H1 (cell line): Measurements from ENCODE around the gene TSEN2. TPM values are rescaled to one million over a fixed set of nuclear protein-coding genes. Genes with fewer than 3 reads are reported as not detected.

ENCODE experiments used
- CTCF ChIA-PET: fragments of 300-600 bp; sonication (Branson Sonifier 250); formaldehyde crosslinking; loops from one replicate; lab custom pipeline; 2021; ENCODE audit not compliant: partially characterized antibody; lab: Charles Lee
- POLR2A ChIA-PET: fragments of 300-600 bp; sonication (Branson Sonifier 250); formaldehyde crosslinking; loops from one replicate; lab custom pipeline; 2021; ENCODE audit warnings: inconsistent platforms; ENCODE audit not compliant: partially characterized antibody; lab: Charles Lee
- DNase-seq, 2 experiments: peaks; one replicate each; pipeline versions ENCODE4 v3.0.0 to v3.0.0-alpha.2; 2010 to 2022; ENCODE audit warnings: low spot score in 2 of 2, low read depth in 1 of 2, mixed read lengths in 1 of 2
- FAIRE-seq: peaks from 2 replicates; lab custom pipeline; 2011; peaks lifted over from hg19 to GRCh38; lab: Jason Lieb, UNC
- H2AFZ ChIP-seq: 2 replicates; pipeline ENCODE4 v1.8.1; 2012; ENCODE audit warnings: low read length, inconsistent platforms
- H2AK5ac ChIP-seq: 2 replicates; pipeline ENCODE4 v1.6.1; 2013; ENCODE audit warnings: low read depth, low read length
- H2BK120ac ChIP-seq: replicated peaks from 2 replicates; pipeline ENCODE3; 2013; ENCODE audit warnings: low read depth, low read length, inconsistent platforms
- H2BK12ac ChIP-seq: 2 replicates; pipeline ENCODE4 v1.6.1; 2013; ENCODE audit warnings: low read depth, low read length
- H2BK15ac ChIP-seq: 2 replicates; pipeline ENCODE4 v1.6.1; 2013; ENCODE audit warnings: low read length
- H2BK20ac ChIP-seq: 2 replicates; pipeline ENCODE4 v1.6.1; 2013; ENCODE audit warnings: low read length
- H2BK5ac ChIP-seq: 2 replicates; pipeline ENCODE4 v1.6.1; 2013; ENCODE audit warnings: low read depth, low read length
- H3K14ac ChIP-seq: 2 replicates; pipeline ENCODE4 v1.6.1; 2013; ENCODE audit warnings: inconsistent platforms; ENCODE audit not compliant: insufficient read length
- H3K18ac ChIP-seq: 2 replicates; pipeline ENCODE4 v1.6.1; 2013; ENCODE audit warnings: low read length; ENCODE audit errors: extremely low read depth
- H3K23ac ChIP-seq: 2 replicates; pipeline ENCODE4 v1.6.1; 2013; ENCODE audit warnings: inconsistent platforms; ENCODE audit not compliant: insufficient read length
- H3K23me2 ChIP-seq: 2 replicates; pipeline ENCODE4 v1.6.1; 2013; ENCODE audit warnings: low read depth, low read length
- H3K27ac ChIP-seq: 2 replicates; pipeline ENCODE4 v1.6.1; 2011; ENCODE audit warnings: low read depth, low read length, inconsistent platforms
- H3K27me3 ChIP-seq, 4 experiments: replicated peaks in 1 of 4; 1 replicate in 1 of 4; 2 replicates in 3 of 4; pipeline versions ENCODE4 v1.6.1 to v1.8.1; 2011 to 2013; ENCODE audit warnings: low read length in 3 of 4, mild to moderate bottlenecking in 3 of 4, inconsistent platforms in 2 of 4, mixed read lengths in 2 of 4, moderate library complexity in 1 of 4; ENCODE audit not compliant: control insufficient read depth in 3 of 4, insufficient read depth in 3 of 4; ENCODE audit errors: extremely low read depth in 1 of 4
- H3K36me3 ChIP-seq, 4 experiments: 2 replicates each; pipeline versions ENCODE4 v1.6.1 to v1.8.1; 2011 to 2013; ENCODE audit warnings: mild to moderate bottlenecking in 4 of 4, low read length in 3 of 4, moderate library complexity in 2 of 4, control low read depth in 1 of 4, inconsistent platforms in 1 of 4; ENCODE audit not compliant: insufficient read depth in 4 of 4, control insufficient read depth in 2 of 4
- H3K4ac ChIP-seq: replicated peaks from 2 replicates; pipeline ENCODE3; 2013; ENCODE audit warnings: low read length, low read depth, mixed read lengths, inconsistent platforms; ENCODE audit not compliant: insufficient read length
- H3K4me1 ChIP-seq, 4 experiments: replicated peaks in 1 of 4; 1 replicate in 1 of 4; 2 replicates in 3 of 4; pipeline versions ENCODE4 v1.6.1 to v1.8.1; 2011 to 2013; ENCODE audit warnings: low read length in 3 of 4, inconsistent platforms in 2 of 4, mixed read lengths in 1 of 4; ENCODE audit not compliant: insufficient read depth in 4 of 4, control insufficient read depth in 3 of 4
- H3K4me2 ChIP-seq, 2 experiments: 2 replicates each; pipeline versions ENCODE4 v1.6.1 to v1.8.1; 2011 to 2013; ENCODE audit warnings: low read depth in 2 of 2, low read length in 2 of 2, control low read depth in 1 of 2, inconsistent platforms in 1 of 2, mild to moderate bottlenecking in 1 of 2; ENCODE audit not compliant: insufficient read depth in 1 of 2
- H3K4me3 ChIP-seq, 4 experiments: fragments of 200-600, 300-600 bp in 1 of 4; sonication (generic), shearing (Covaris generic), sonication (Bioruptor Twin) in 1 of 4; 2 replicates each; pipeline versions ENCODE4 v1.5.1 to v1.8.1; 2011 to 2016; ENCODE audit warnings: low read length in 4 of 4, low read depth in 3 of 4, control low read depth in 2 of 4, inconsistent platforms in 2 of 4, mild to moderate bottlenecking in 2 of 4, mixed read lengths in 1 of 4, moderate library complexity in 1 of 4; ENCODE audit not compliant: insufficient read depth in 2 of 4; ENCODE audit errors: extremely low read depth in 1 of 4
- H3K56ac ChIP-seq: replicated peaks from 2 replicates; pipeline ENCODE3; 2013; ENCODE audit warnings: low read depth, mild to moderate bottlenecking, mixed read lengths, low read length, inconsistent platforms; ENCODE audit not compliant: insufficient read length
- H3K79me1 ChIP-seq: 2 replicates; pipeline ENCODE4 v1.6.1; 2013; ENCODE audit warnings: low read depth, low read length, control low read depth
- H3K79me2 ChIP-seq, 2 experiments: 2 replicates each; pipeline versions ENCODE4 v1.6.1 to v1.8.1; 2012 to 2013; ENCODE audit warnings: low read length in 2 of 2, mild to moderate bottlenecking in 2 of 2, inconsistent platforms in 1 of 2; ENCODE audit not compliant: insufficient read depth in 2 of 2, control insufficient read depth in 1 of 2
- H3K9ac ChIP-seq, 4 experiments: replicated peaks in 1 of 4; 1 replicate in 1 of 4; 2 replicates in 3 of 4; pipeline versions ENCODE4 v1.6.1 to v1.8.1; 2011 to 2013; ENCODE audit warnings: low read depth in 3 of 4, low read length in 3 of 4, control low read depth in 2 of 4, mild to moderate bottlenecking in 2 of 4, moderate library complexity in 2 of 4, inconsistent platforms in 1 of 4; ENCODE audit errors: extremely low read depth in 1 of 4
- H3K9me3 ChIP-seq, 2 experiments: 2 replicates each; pipeline versions ENCODE4 v1.6.1 to v1.8.1; 2012 to 2013; ENCODE audit warnings: mild to moderate bottlenecking in 2 of 2, moderate library complexity in 2 of 2, control low read depth in 1 of 2, inconsistent platforms in 1 of 2, low read depth in 1 of 2, low read length in 1 of 2, mixed read lengths in 1 of 2; ENCODE audit not compliant: insufficient read depth in 2 of 2
- H4K20me1 ChIP-seq, 2 experiments: replicated peaks in 1 of 2; 2 replicates each; pipeline versions ENCODE3 to v1.8.1; 2011 to 2013; ENCODE audit warnings: inconsistent platforms in 2 of 2, low read length in 2 of 2, mild to moderate bottlenecking in 1 of 2; ENCODE audit not compliant: insufficient read depth in 2 of 2, control insufficient read depth in 1 of 2
- H4K5ac ChIP-seq: 2 replicates; pipeline ENCODE4 v1.6.1; 2013; ENCODE audit warnings: low read length, low read depth, mixed read lengths, inconsistent platforms; ENCODE audit not compliant: insufficient read length
- H4K8ac ChIP-seq: 2 replicates; pipeline ENCODE4 v1.8.0; 2013; ENCODE audit warnings: mild to moderate bottlenecking, moderate library complexity, low read length, inconsistent platforms; ENCODE audit not compliant: insufficient read depth; ENCODE audit errors: extremely low read depth
- H4K91ac ChIP-seq: replicated peaks from 2 replicates; pipeline ENCODE3; 2013; ENCODE audit warnings: low read length, mixed read lengths, inconsistent platforms; ENCODE audit not compliant: insufficient read length
- CEBPB ChIP-seq: IDR thresholded peaks from 2 replicates; pipeline ENCODE4 v1.6.1; 2012; ENCODE audit warnings: low read depth, low read length
- CTCF ChIP-seq, 3 experiments: IDR thresholded peaks; 1 replicate in 2 of 3; 2 replicates in 1 of 3; pipeline versions ENCODE4 v1.5.1 to v1.6.1; 2011; ENCODE audit warnings: low read length in 3 of 3, mild to moderate bottlenecking in 3 of 3, inconsistent platforms in 2 of 3, low read depth in 1 of 3, moderate library complexity in 1 of 3; ENCODE audit not compliant: insufficient read depth in 1 of 3; ENCODE audit errors: control extremely low read depth in 1 of 3
- EZH2 ChIP-seq: fragments of 200-600 bp; sonication (generic); IDR thresholded peaks from 2 replicates; pipeline ENCODE4 v1.7.1; 2012; ENCODE audit warnings: low read depth, mild to moderate bottlenecking, moderate library complexity, low read length, inconsistent platforms; ENCODE audit not compliant: severe bottlenecking
- HDAC2 ChIP-seq, 2 experiments: fragments of 300-600 bp in 1 of 2; sonication (generic) in 1 of 2; IDR thresholded peaks; 2 replicates each; pipeline ENCODE4 v1.6.1; 2011 to 2012; ENCODE audit warnings: low read depth in 2 of 2, low read length in 2 of 2, mild to moderate bottlenecking in 2 of 2, moderate library complexity in 2 of 2, borderline replicate concordance in 1 of 2, inconsistent platforms in 1 of 2
- MAX ChIP-seq: IDR thresholded peaks from 2 replicates; pipeline ENCODE4 v1.6.1; 2012; ENCODE audit warnings: inconsistent platforms
- RAD21 ChIP-seq, 2 experiments: IDR thresholded peaks in 1 of 2; conservative IDR thresholded peaks in 1 of 2; 2 replicates each; pipeline ENCODE4 v1.6.1; 2011; ENCODE audit warnings: low read depth in 2 of 2, low read length in 2 of 2, improper control_type of control experiment in 1 of 2, inconsistent platforms in 1 of 2, mild to moderate bottlenecking in 1 of 2, moderate library complexity in 1 of 2
- SUZ12 ChIP-seq: fragments of 200-600 bp; sonication (generic); IDR thresholded peaks from 2 replicates; pipeline ENCODE4 v1.6.1; 2012; ENCODE audit warnings: mild to moderate bottlenecking, inconsistent platforms, low read length, moderate library complexity, mixed read lengths
- TAF1 ChIP-seq: IDR thresholded peaks from 2 replicates; pipeline ENCODE4 v1.6.1; 2011; ENCODE audit warnings: mild to moderate bottlenecking, low read depth, low read length
- WGBS, 2 experiments: shearing (Covaris generic) in 1 of 2; methylation state at CpG; one replicate each; pipeline versions ENCODE4 v1.1.6 to v1.1.7; 2013 to 2015; ENCODE audit warnings: low lambda C conversion rate in 2 of 2, mixed read lengths in 2 of 2, inconsistent platforms in 1 of 2, low coverage in 1 of 2, missing lambda C conversion rate in 1 of 2; ENCODE audit not compliant: insufficient replicate concordance in 2 of 2, insufficient coverage in 1 of 2, insufficient read length in 1 of 2; ENCODE audit errors: extremely low coverage in 1 of 2, missing lambda C conversion rate in 1 of 2; 5-methylcytosine and 5-hydroxymethylcytosine counted together
- polyA plus RNA-seq, 7 experiments: library from polyadenylated mRNA; depleted of rRNA in 3 of 7; stranded (reverse) in 5 of 7; unstranded in 2 of 7; fragments of >200 nt in 5 of 7; fragments of 200-250 nt in 2 of 7; gene quantifications; 1 replicate in 5 of 7; 2 replicates in 1 of 7; 4 replicates in 1 of 7; pipeline versions ENCODE4 v1.2.1 to v1.2.3, GENCODE V29; 2011 to 2013; ENCODE audit warnings: missing spikeins in 2 of 7, mixed read lengths in 2 of 7
- total RNA-seq: library from RNA; stranded (reverse); fragmentation: NEBNext Ultra II Directional; extraction: Animal tissue kit (Norgen Biotek cat#: 25700); gene quantifications from 2 replicates; pipeline ENCODE4 v1.2.1, GENCODE V29; 2021

Gene TSEN2
- total and polyA plus RNA-seq, 2 of the 8 experiments (the other 6 are each of a cell fraction or from before 2014, with no cell fraction given) = 16.1 to 22.4 TPM

- ChIA-PET CTCF (no interaction called here), POLR2A (no interaction called here)
- no peak overlapping the region for H3K4ac ChIP-seq
- no peak overlapping the region for H2BK15ac ChIP-seq
- no peak overlapping the region for H3K4me2 ChIP-seq
- peaks cover 12% of the 10 kb centered on the region; the same call in 1 of the 2 replicates for H3K79me1 ChIP-seq
- no peak overlapping the region for H4K5ac ChIP-seq
- no peak overlapping the region for H2BK120ac ChIP-seq
- H3K56ac ChIP-seq = no peak overlapping the region
- TF ChIP-seq RAD21 (IDR thresholded peaks at IDR 0.05 in 1 of 2, conservative IDR thresholded peaks at IDR 0.05 in 1 of 2; ENCODE audit: low read depth in 2 of 2, low read length in 2 of 2) = no peak
- no peak for TF ChIP-seq SUZ12
- TF ChIP-seq CEBPB = no peak
- TF ChIP-seq CTCF (IDR thresholded peaks at IDR 0.05; ENCODE audit: control extremely low read depth in 1 of 3, insufficient read depth in 1 of 3, low read depth in 1 of 3, low read length in 3 of 3) = no peak
- no peak for TF ChIP-seq MAX
- TF ChIP-seq EZH2 = no peak
- TF ChIP-seq HDAC2 (IDR thresholded peaks at IDR 0.05; ENCODE audit: borderline replicate concordance in 1 of 2, low read depth in 2 of 2, low read length in 2 of 2) = no peak
- TF ChIP-seq TAF1 = no peak
- no peak overlapping the region for H2BK12ac ChIP-seq
- H3K23me2 ChIP-seq = peaks cover 3% of the 10 kb centered on the region; the same call in 1 of the 2 replicates
- H4K91ac ChIP-seq = no peak overlapping the region
- no peak overlapping the region for H2BK5ac ChIP-seq
- DNase-seq = no peak
- H3K14ac ChIP-seq = no peak overlapping the region
- H2AK5ac ChIP-seq = no peak overlapping the region
- no peak overlapping the region for H3K18ac ChIP-seq
- H2AFZ ChIP-seq = no peak overlapping the region
- H3K27me3 ChIP-seq = no peaks in the 10 kb centered on the region
- 91% methylated on average over 4 of the region's 4 CpGs; no CpG with 5 or more reads in 1 of the 2 experiments for WGBS, 2 experiments
- no peak overlapping the region for H3K4me3 ChIP-seq
- no peak overlapping the region for H3K27ac ChIP-seq
- no peak overlapping the region for H4K8ac ChIP-seq
- peaks cover 0 to 38% (median 13%) of the 10 kb centered on the region in 4 experiments; a peak in 6 of 8 replicates for H3K36me3 ChIP-seq
- H4K20me1 ChIP-seq = peaks cover 0 to 1% of the 10 kb centered on the region in 2 experiments
- no peak overlapping the region for H2BK20ac ChIP-seq
- peaks cover 0 to 3% (median 2%) of the 10 kb centered on the region in 4 experiments; a peak in 2 of 7 replicates for H3K4me1 ChIP-seq
- no peak overlapping the region for H3K23ac ChIP-seq
- no peak overlapping the region for H3K9ac ChIP-seq
- no peak for FAIRE-seq
- H3K79me2 ChIP-seq = peaks cover 0 to 36% of the 10 kb centered on the region in 2 experiments; a peak in 2 of 4 replicates
- no peaks in the 10 kb centered on the region for H3K9me3 ChIP-seq
Measured at GRCh38 chr3:12489832-12490231, 5.6 kb downstream of the TSEN2 start.
